ENCODE measurements around the gene PRDM16. TPM values are rescaled to one million over a fixed set of nuclear protein-coding genes. Genes with fewer than 3 reads are reported as not detected.

PRDM16 gene
- total RNA-seq, 1 experiment from 2014 or later, result 22.3 TPM

- 0 out of 2 replicates have a peak, but pooled peaks have one; percentile 28 for ATAC-seq
These were observed 25.1 kb downstream of the PRDM16 start for GRCh38 chr1:3093898-3094626.

More at GRCh38 chr1:3093898-3094626, 25.1 kb downstream of the PRDM16 start:
- no peaks in the 10 kb centered on the region for H3K9me3 ChIP-seq (ENCODE audit: control insufficient read depth, insufficient read depth, low read depth, low read length)
- H3K36me3 ChIP-seq (ENCODE audit: control insufficient read depth, insufficient read depth, low read length), result no peaks in the 10 kb centered on the region
- no peak for TF ChIP-seq POLR2AphosphoS5 (IDR thresholded peaks at IDR 0.05; ENCODE audit: low read depth, low read length)
- no peak for TF ChIP-seq SIN3A (IDR thresholded peaks at IDR 0.05; ENCODE audit: borderline replicate concordance, insufficient read depth, low read depth, low read length)
- no peak for TF ChIP-seq REST (IDR thresholded peaks at IDR 0.05; ENCODE audit: insufficient read depth in 1 of 2, low read depth in 2 of 2, low read length in 1 of 2)
- TF ChIP-seq CTCF (IDR thresholded peaks at IDR 0.05), result no peak
- TF ChIP-seq TCF7L2 (IDR thresholded peaks at IDR 0.05; ENCODE audit: low read depth, low read length), result no peak
- DNase-seq (ENCODE audit: low read depth, low spot score), result no peak
- ChIA-PET CTCF (no interaction called here), POLR2A (no interaction called here)
- no peaks in the 10 kb centered on the region for H3K27me3 ChIP-seq (ENCODE audit: control insufficient read depth, insufficient read depth, low read length)
- H3K4me1 ChIP-seq (ENCODE audit: control insufficient read depth, insufficient read depth, low read length), result no peaks in the 10 kb centered on the region
- in situ Hi-C loops (cut with HindIII; ENCODE audit: low pct_unique_long_range_greater_than_20kb, low sequenced_read_pairs), result no loop called here
- intact Hi-C loops (cut with micrococcal nuclease; ENCODE audit: unreplicated experiment), result no loop called here
- BruUV-seq (replicated peaks), result no TSS peak
- no peak overlapping the region for H3K4me3 ChIP-seq (ENCODE audit: low read depth in 2 of 2, low read length in 2 of 2)
- no peak overlapping the region for H3K27ac ChIP-seq (ENCODE audit: low read length)
